ENCODE measurements around the gene UBR3. TPM values are rescaled to one million over a fixed set of nuclear protein-coding genes. Genes with fewer than 3 reads are reported as not detected.

Gene UBR3
- total and polyA plus RNA-seq, 2 of the 4 experiments (the other 2 are of a cell fraction) = 10.0 to 33.9 TPM

DNA sequence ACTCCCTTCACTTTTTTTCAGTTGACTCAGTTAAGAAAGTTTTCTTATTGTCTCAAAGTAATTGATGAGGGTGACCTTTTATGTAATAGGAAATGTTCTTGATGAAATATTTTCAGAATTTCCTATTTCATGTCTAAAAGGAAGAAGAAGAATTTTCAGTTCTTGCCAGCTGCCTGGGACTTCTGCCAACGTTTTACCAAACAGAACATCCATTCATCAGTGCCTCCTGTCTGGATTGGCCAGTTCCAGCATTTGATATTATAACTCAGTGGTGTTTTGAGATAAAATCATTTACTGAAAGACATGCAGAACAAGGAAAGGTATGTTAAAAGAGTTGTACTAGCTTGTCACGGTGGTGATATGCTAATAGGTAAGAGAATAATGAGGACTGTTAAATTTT, 246.0 kb downstream of the UBR3 start:
- ATAC-seq (ENCODE audit: low read depth) (peak; percentile 42), DNase-seq (peak; percentile 71)
- no CpG with 5 or more reads among the region's 2 CpGs for WGBS, 2 experiments (ENCODE audit: extremely low coverage in 2 of 2, insufficient read length in 1 of 2)
- dilution Hi-C loops (cut with HindIII; ENCODE audit: low sequenced_read_pairs, unreplicated experiment) = no loop called here
- Histone ChIP-seq H2AK9ac (replicated peaks; ENCODE audit: low read depth, low read length, poor library complexity) (no peak overlapping the region), H3K14ac (replicated peaks; ENCODE audit: low read depth, low read length) (no peak overlapping the region), H2AK5ac (ENCODE audit: low read depth, low read length) (no peak overlapping the region), H2BK120ac (ENCODE audit: low read depth, low read length) (no peak overlapping the region), H2AFZ (replicated peaks; ENCODE audit: low read length, poor library complexity) (no peak overlapping the region), H3K27ac (ENCODE audit: insufficient read depth, low read length) (no peak overlapping the region), H3K79me1 (ENCODE audit: low read depth in 1 of 2, low read length in 2 of 2) (no peaks in the 10 kb centered on the region), H4K91ac (ENCODE audit: insufficient read depth, low read depth, low read length) (no peak overlapping the region), H3K4ac (ENCODE audit: low read depth, low read length) (no peak overlapping the region), H3K4me1 (ENCODE audit: control insufficient read depth, insufficient read depth, low read length) (no peaks in the 10 kb centered on the region), H4K8ac (ENCODE audit: low read depth in 2 of 2, low read length in 2 of 2) (no peak overlapping the region), H2BK5ac (ENCODE audit: low read depth, low read length, poor library complexity, severe bottlenecking) (no peak overlapping the region), H3K56ac (ENCODE audit: extremely low read depth, insufficient read depth, low read length) (no peak overlapping the region), H2BK15ac (ENCODE audit: low read depth, low read length) (no peak overlapping the region), H3K9me3 (ENCODE audit: control insufficient read depth, insufficient read depth, low read length) (no peaks in the 10 kb centered on the region), H4K20me1 (ENCODE audit: insufficient read depth, low read length) (no peaks in the 10 kb centered on the region), H3K9me1 (ENCODE audit: insufficient read depth, low read length) (no peaks in the 10 kb centered on the region), H3K18ac (ENCODE audit: low read depth, low read length) (no peak overlapping the region), H2BK20ac (ENCODE audit: low read depth, low read length) (no peak overlapping the region), H3K9ac (ENCODE audit: low read depth, low read length) (no peak overlapping the region), H3K4me3 (ENCODE audit: insufficient read depth, low read depth, low read length) (no peak overlapping the region), H3K27me3 (ENCODE audit: control insufficient read depth, insufficient read depth, low read length) (no peaks in the 10 kb centered on the region), H3K23ac (ENCODE audit: low read depth, low read length) (no peak overlapping the region), H3K36me3 (ENCODE audit: control insufficient read depth, insufficient read depth, low read length) (peaks cover 2% of the 10 kb centered on the region), H3K4me2 (ENCODE audit: low read depth, low read length) (no peak overlapping the region), H4K5ac (ENCODE audit: low read depth, low read length) (no peak overlapping the region)
- no TSS peak for BruUV-seq (replicated peaks)
- in situ Hi-C loops (cut with MboI; ENCODE audit: low sequenced_read_pairs) = no loop called here
- CTCF ChIA-PET = no interaction called here
- POLR2A ChIA-PET (ENCODE audit: unreplicated experiment) = no interaction called here
- intact Hi-C loops (cut with micrococcal nuclease) = no loop called here
- no peak for TF ChIP-seq CHD1 (IDR thresholded peaks at IDR 0.05; ENCODE audit: low read depth, low read length)
- no peak for TF ChIP-seq FOS (IDR thresholded peaks at IDR 0.05; ENCODE audit: low read depth, low read length)
- no peak for TF ChIP-seq RCOR1 (IDR thresholded peaks at IDR 0.05; ENCODE audit: insufficient replicate concordance, low read length)
- no peak for TF ChIP-seq POLR2A (IDR thresholded peaks at IDR 0.05; ENCODE audit: low read depth, low read length)
- TF ChIP-seq, protein P1, sequence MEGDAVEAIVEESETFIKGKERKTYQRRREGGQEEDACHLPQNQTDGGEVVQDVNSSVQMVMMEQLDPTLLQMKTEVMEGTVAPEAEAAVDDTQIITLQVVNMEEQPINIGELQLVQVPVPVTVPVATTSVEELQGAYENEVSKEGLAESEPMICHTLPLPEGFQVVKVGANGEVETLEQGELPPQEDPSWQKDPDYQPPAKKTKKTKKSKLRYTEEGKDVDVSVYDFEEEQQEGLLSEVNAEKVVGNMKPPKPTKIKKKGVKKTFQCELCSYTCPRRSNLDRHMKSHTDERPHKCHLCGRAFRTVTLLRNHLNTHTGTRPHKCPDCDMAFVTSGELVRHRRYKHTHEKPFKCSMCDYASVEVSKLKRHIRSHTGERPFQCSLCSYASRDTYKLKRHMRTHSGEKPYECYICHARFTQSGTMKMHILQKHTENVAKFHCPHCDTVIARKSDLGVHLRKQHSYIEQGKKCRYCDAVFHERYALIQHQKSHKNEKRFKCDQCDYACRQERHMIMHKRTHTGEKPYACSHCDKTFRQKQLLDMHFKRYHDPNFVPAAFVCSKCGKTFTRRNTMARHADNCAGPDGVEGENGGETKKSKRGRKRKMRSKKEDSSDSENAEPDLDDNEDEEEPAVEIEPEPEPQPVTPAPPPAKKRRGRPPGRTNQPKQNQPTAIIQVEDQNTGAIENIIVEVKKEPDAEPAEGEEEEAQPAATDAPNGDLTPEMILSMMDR (conservative IDR thresholded peaks at IDR 0.05; ENCODE audit: low read depth, low read length) = no peak
- TF ChIP-seq NFE2L2 (IDR thresholded peaks at IDR 0.05; ENCODE audit: low read depth, low read length) = no peak
- TF ChIP-seq SMC3 (IDR thresholded peaks at IDR 0.05; ENCODE audit: low read depth, low read length) = no peak
- no peak for TF ChIP-seq RFX5 (IDR thresholded peaks at IDR 0.05; ENCODE audit: low read depth, low read length)
- TF ChIP-seq, protein P2, sequence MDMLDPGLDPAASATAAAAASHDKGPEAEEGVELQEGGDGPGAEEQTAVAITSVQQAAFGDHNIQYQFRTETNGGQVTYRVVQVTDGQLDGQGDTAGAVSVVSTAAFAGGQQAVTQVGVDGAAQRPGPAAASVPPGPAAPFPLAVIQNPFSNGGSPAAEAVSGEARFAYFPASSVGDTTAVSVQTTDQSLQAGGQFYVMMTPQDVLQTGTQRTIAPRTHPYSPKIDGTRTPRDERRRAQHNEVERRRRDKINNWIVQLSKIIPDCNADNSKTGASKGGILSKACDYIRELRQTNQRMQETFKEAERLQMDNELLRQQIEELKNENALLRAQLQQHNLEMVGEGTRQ (IDR thresholded peaks at IDR 0.05; ENCODE audit: low read depth, low read length) = no peak
- no peak for TF ChIP-seq CEBPB (IDR thresholded peaks at IDR 0.05; ENCODE audit: low read depth, low read length)
- TF ChIP-seq MAFK (IDR thresholded peaks at IDR 0.05; ENCODE audit: low read depth, low read length) = no peak
- TF ChIP-seq MXI1 (IDR thresholded peaks at IDR 0.05; ENCODE audit: borderline replicate concordance, low read depth, low read length) = no peak
- TF ChIP-seq, protein P3, sequence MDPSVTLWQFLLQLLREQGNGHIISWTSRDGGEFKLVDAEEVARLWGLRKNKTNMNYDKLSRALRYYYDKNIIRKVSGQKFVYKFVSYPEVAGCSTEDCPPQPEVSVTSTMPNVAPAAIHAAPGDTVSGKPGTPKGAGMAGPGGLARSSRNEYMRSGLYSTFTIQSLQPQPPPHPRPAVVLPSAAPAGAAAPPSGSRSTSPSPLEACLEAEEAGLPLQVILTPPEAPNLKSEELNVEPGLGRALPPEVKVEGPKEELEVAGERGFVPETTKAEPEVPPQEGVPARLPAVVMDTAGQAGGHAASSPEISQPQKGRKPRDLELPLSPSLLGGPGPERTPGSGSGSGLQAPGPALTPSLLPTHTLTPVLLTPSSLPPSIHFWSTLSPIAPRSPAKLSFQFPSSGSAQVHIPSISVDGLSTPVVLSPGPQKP (IDR thresholded peaks at IDR 0.05; ENCODE audit: borderline replicate concordance, low read depth, low read length) = no peak
- TF ChIP-seq BHLHE40 (IDR thresholded peaks at IDR 0.05; ENCODE audit: low read depth, low read length) = no peak
- no peak for TF ChIP-seq RAD21 (IDR thresholded peaks at IDR 0.05; ENCODE audit: low read length)
- no peak for TF ChIP-seq MAZ (IDR thresholded peaks at IDR 0.05; ENCODE audit: borderline replicate concordance, low read depth, low read length)
